ENCODE results near the gene SLFN12L. TPM values are rescaled to one million over a fixed set of nuclear protein-coding genes. Genes with fewer than 3 reads are reported as not detected.

The SLFN12L gene
- total RNA-seq, 1 donor from 2014 or later, result 12.3 TPM

- TF ChIP-seq CTCF (IDR thresholded peaks at IDR 0.05) (no peak), POLR2AphosphoS5 (IDR thresholded peaks at IDR 0.05; ENCODE audit: insufficient read depth in 1 of 2, low read depth in 1 of 2) (no peak), POLR2A (IDR thresholded peaks at IDR 0.05) (no peak)
- no peak overlapping the region for H3K4me3 ChIP-seq
- no peaks in the 10 kb centered on the region for H3K27me3 ChIP-seq
- H3K9me3 ChIP-seq, result no peaks in the 10 kb centered on the region
- no peaks in the 10 kb centered on the region for H3K36me3 ChIP-seq
- DNase-seq (ENCODE audit: extremely low spot score in 2 of 2), result peak in 1 of 2 donors; percentile 16
- intact Hi-C loops (cut with DNase I), result no loop called here
- H3K27ac ChIP-seq, result no peak overlapping the region
- H3K4me1 ChIP-seq, result no peaks in the 10 kb centered on the region
Observed at GRCh38 chr17:35555691-35556090, 18.2 kb upstream of the SLFN12L start.

- no peak overlapping the region for H3K27ac ChIP-seq
- no peak overlapping the region for H3K4me3 ChIP-seq
- peak in 1 of 2 donors; percentile 5 for DNase-seq (ENCODE audit: extremely low spot score in 2 of 2)
- no peak for TF ChIP-seq POLR2A (IDR thresholded peaks at IDR 0.05)
- TF ChIP-seq CTCF (IDR thresholded peaks at IDR 0.05), result no peak
- no peak for TF ChIP-seq POLR2AphosphoS5 (IDR thresholded peaks at IDR 0.05; ENCODE audit: insufficient read depth in 1 of 2, low read depth in 1 of 2)
- H3K36me3 ChIP-seq, result no peaks in the 10 kb centered on the region
- intact Hi-C loops (cut with DNase I), result no loop called here
- H3K27me3 ChIP-seq, result no peaks in the 10 kb centered on the region
- H3K4me1 ChIP-seq, result no peaks in the 10 kb centered on the region
- H3K9me3 ChIP-seq, result no peaks in the 10 kb centered on the region
Observed at GRCh38 chr17:35554668-35555067, 17.2 kb upstream of the SLFN12L start.

- no peaks in the 10 kb centered on the region for H3K4me1 ChIP-seq
Observed at GRCh38 chr17:35553310-35553709, 15.8 kb upstream of the SLFN12L start.

GRCh38 chr17:35548978-35549377 is 11.5 kb upstream of the SLFN12L start:
- no peak overlapping the region for H3K4me3 ChIP-seq
- no peaks in the 10 kb centered on the region for H3K4me1 ChIP-seq
- TF ChIP-seq POLR2A (IDR thresholded peaks at IDR 0.05), result no peak
- TF ChIP-seq CTCF (IDR thresholded peaks at IDR 0.05), result no peak
- no peak for TF ChIP-seq POLR2AphosphoS5 (IDR thresholded peaks at IDR 0.05; ENCODE audit: insufficient read depth in 1 of 2, low read depth in 1 of 2)
- intact Hi-C loops (cut with DNase I), result no loop called here
- no peaks in the 10 kb centered on the region for H3K36me3 ChIP-seq
- no peak for DNase-seq (ENCODE audit: extremely low spot score in 2 of 2)
- H3K27ac ChIP-seq, result no peak overlapping the region
- no peaks in the 10 kb centered on the region for H3K27me3 ChIP-seq
- no peaks in the 10 kb centered on the region for H3K9me3 ChIP-seq

More at GRCh38 chr17:35553310-35553709, 15.8 kb upstream of the SLFN12L start:
- no peak for TF ChIP-seq POLR2A (IDR thresholded peaks at IDR 0.05)
- TF ChIP-seq POLR2AphosphoS5 (IDR thresholded peaks at IDR 0.05; ENCODE audit: insufficient read depth in 1 of 2, low read depth in 1 of 2), result no peak
- no peak for TF ChIP-seq CTCF (IDR thresholded peaks at IDR 0.05)
- H3K4me3 ChIP-seq, result no peak overlapping the region
- DNase-seq (ENCODE audit: extremely low spot score in 2 of 2), result peak in 1 of 2 donors; percentile 1
- no peaks in the 10 kb centered on the region for H3K36me3 ChIP-seq
- no peak overlapping the region for H3K27ac ChIP-seq
- H3K27me3 ChIP-seq, result no peaks in the 10 kb centered on the region
- intact Hi-C loops (cut with DNase I), result no loop called here
- H3K9me3 ChIP-seq, result no peaks in the 10 kb centered on the region

- DNase-seq (ENCODE audit: extremely low spot score in 2 of 2), result no peak
- Histone ChIP-seq H3K9me3 (no peaks in the 10 kb centered on the region), H3K4me3 (no peak overlapping the region), H3K27ac (no peak overlapping the region), H3K4me1 (no peaks in the 10 kb centered on the region), H3K36me3 (no peaks in the 10 kb centered on the region), H3K27me3 (no peaks in the 10 kb centered on the region)
- intact Hi-C loops (cut with DNase I), result no loop called here
- TF ChIP-seq CTCF (IDR thresholded peaks at IDR 0.05) (no peak), POLR2AphosphoS5 (IDR thresholded peaks at IDR 0.05; ENCODE audit: insufficient read depth in 1 of 2, low read depth in 1 of 2) (no peak), POLR2A (IDR thresholded peaks at IDR 0.05) (no peak)
Observed at GRCh38 chr17:35548208-35548810, 10.8 kb upstream of the SLFN12L start.

Measured in vagina (tissue), 2 donors.